ENCODE data around the gene FARP1. TPM values are rescaled to one million over a fixed set of nuclear protein-coding genes. Genes with fewer than 3 reads are reported as not detected.

FARP1 gene
- total and polyA plus RNA-seq, 2 of the 13 experiments (the other 11 are each of a cell fraction or from before 2014, with no cell fraction given), result 70.6 to 126 TPM

GRCh38 chr13:98141091-98141490 lies 1.8 kb upstream of the FARP1 start:
- BruUV-seq (replicated peaks), result no TSS peak
- CTCF ChIA-PET (ENCODE audit: low intra/inter-chr PET ratio, low total read pairs), result no interaction called here
- Histone ChIP-seq H3K9ac (ENCODE audit: insufficient read depth, low read depth, low read length) (no peak overlapping the region), H3K27ac (ENCODE audit: extremely low read length, insufficient read depth, low read length) (no peak overlapping the region), H3K36me3 (replicated peaks in 1 of 2; ENCODE audit: control insufficient read depth in 1 of 2, insufficient read depth in 2 of 2, low read length in 2 of 2) (no peaks in the 10 kb centered on the region), H3K4me2 (ENCODE audit: low read depth, low read length) (peak overlapping the region; percentile 99), H4K20me1 (ENCODE audit: insufficient read depth, low read length) (peaks cover 18% of the 10 kb centered on the region; the same call in 1 of the 2 replicates), H3K9me3 (ENCODE audit: low read length) (no peaks in the 10 kb centered on the region), H2AFZ (ENCODE audit: low read length) (no peak overlapping the region), H3K79me2 (ENCODE audit: insufficient read depth, low read length) (peaks cover 33% of the 10 kb centered on the region), H3K4me3 (replicated peaks in 1 of 3; ENCODE audit: insufficient read depth in 1 of 3, low read depth in 2 of 3, low read length in 3 of 3) (peak overlapping the region in 1 of 3 experiments; percentile 92; a peak in 2 of 6 replicates), H3K27me3 (ENCODE audit: control insufficient read depth in 1 of 2, insufficient read depth in 2 of 2, low read length in 2 of 2) (no peaks in the 10 kb centered on the region; a peak in 1 of 5 replicates), H3K4me1 (ENCODE audit: insufficient read depth, low read length) (peaks cover 21% of the 10 kb centered on the region)
- no peak for FAIRE-seq
- in situ Hi-C loops (cut with HindIII; ENCODE audit: extremely low pct_ligation_motif_present, low pct_unique_long_range_greater_than_20kb) (loop anchor here (10.0 kb wide), 1 partner anchor 134 kb away; no protein-coding TSS in a partner anchor), intact Hi-C loops (cut with micrococcal nuclease; ENCODE audit: unreplicated experiment) (loop anchor here (10.0 kb wide), 2 partner anchors 264 to 286 kb away; no protein-coding TSS in a partner anchor)
- ATAC-seq, result no peak
- TF ChIP-seq ZSCAN31 (CRISPR knock-in tag; IDR thresholded peaks at IDR 0.05; ENCODE audit: low read depth) (no peak), CSRNP1 (CRISPR knock-in tag; IDR thresholded peaks at IDR 0.05) (no peak), ZNF670 (CRISPR knock-in tag; IDR thresholded peaks at IDR 0.05; ENCODE audit: borderline replicate concordance) (0 out of 2 replicates have a peak, but pooled peaks have one; percentile 41), HMGA1 (CRISPR knock-in tag; conservative IDR thresholded peaks at IDR 0.05) (no peak), SSRP1 (CRISPR knock-in tag; IDR thresholded peaks at IDR 0.05) (no peak), ZNF33A (CRISPR knock-in tag; IDR thresholded peaks at IDR 0.05; ENCODE audit: borderline replicate concordance) (0 out of 2 replicates have a peak, but pooled peaks have one; percentile 33), ZNF878 (CRISPR knock-in tag; IDR thresholded peaks at IDR 0.05) (no peak), ZNF576 (CRISPR knock-in tag; IDR thresholded peaks at IDR 0.05) (no peak), ZSCAN5A (CRISPR knock-in tag; IDR thresholded peaks at IDR 0.05; ENCODE audit: borderline replicate concordance) (no peak), TEF (CRISPR knock-in tag; IDR thresholded peaks at IDR 0.05) (no peak), GFI1 (CRISPR knock-in tag; IDR thresholded peaks at IDR 0.05; ENCODE audit: borderline replicate concordance) (no peak), ZNF367 (CRISPR knock-in tag; IDR thresholded peaks at IDR 0.05; ENCODE audit: borderline replicate concordance) (no peak), ZNF746 (CRISPR knock-in tag; IDR thresholded peaks at IDR 0.05) (no peak), HHEX (CRISPR knock-in tag; IDR thresholded peaks at IDR 0.05) (no peak)
- DNase-seq (ENCODE audit: low spot score), result no peak
- 88% methylated on average over 7 of the region's 7 CpGs for WGBS (ENCODE audit: low lambda C conversion rate)
- POLR2A ChIA-PET, result no interaction called here

All from HepG2 (cell line).